B cell (primary cell): Measurements from ENCODE around the gene AUTS2.

Experiments used
- EZH2 ChIP-seq: IDR thresholded peaks from 2 replicates; pipeline ENCODE4 v1.6.1; 2012; ENCODE audit warnings: borderline replicate concordance, low read depth, mild to moderate bottlenecking, moderate library complexity, low read length; ENCODE audit not compliant: insufficient read depth, poor library complexity, severe bottlenecking
- TF ChIP-seq, protein P1 (sequence below): fragments of 200-600 bp; IDR thresholded peaks from one replicate; pipeline ENCODE4 v1.8.0; 2022; ENCODE audit warnings: antibody characterized with exemption, mild to moderate bottlenecking

DNA sequence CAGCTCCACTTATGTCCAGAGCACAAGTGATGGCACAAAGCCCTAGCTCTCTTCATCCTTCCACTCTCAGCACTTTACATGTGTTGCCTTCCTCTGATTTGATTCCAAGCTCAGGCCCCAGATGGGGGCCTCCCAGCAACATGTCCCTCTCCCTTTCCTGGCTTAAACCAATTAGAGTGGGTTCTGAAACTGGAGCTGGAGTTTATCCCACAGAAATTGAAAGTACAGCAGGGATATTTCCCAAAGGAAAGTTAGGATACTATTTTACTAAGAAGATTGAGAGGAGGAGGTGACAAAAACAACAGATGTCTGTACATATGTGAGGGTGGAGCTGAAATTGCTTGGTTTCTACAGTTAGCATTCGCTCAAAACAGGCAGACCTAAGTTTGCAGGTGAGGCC, 724.6 kb downstream of the AUTS2 start:
- TF ChIP-seq, protein P1, sequence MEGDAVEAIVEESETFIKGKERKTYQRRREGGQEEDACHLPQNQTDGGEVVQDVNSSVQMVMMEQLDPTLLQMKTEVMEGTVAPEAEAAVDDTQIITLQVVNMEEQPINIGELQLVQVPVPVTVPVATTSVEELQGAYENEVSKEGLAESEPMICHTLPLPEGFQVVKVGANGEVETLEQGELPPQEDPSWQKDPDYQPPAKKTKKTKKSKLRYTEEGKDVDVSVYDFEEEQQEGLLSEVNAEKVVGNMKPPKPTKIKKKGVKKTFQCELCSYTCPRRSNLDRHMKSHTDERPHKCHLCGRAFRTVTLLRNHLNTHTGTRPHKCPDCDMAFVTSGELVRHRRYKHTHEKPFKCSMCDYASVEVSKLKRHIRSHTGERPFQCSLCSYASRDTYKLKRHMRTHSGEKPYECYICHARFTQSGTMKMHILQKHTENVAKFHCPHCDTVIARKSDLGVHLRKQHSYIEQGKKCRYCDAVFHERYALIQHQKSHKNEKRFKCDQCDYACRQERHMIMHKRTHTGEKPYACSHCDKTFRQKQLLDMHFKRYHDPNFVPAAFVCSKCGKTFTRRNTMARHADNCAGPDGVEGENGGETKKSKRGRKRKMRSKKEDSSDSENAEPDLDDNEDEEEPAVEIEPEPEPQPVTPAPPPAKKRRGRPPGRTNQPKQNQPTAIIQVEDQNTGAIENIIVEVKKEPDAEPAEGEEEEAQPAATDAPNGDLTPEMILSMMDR, result no peak
- no peak for TF ChIP-seq EZH2
